Occipital lobe (tissue), 3 donors: ENCODE measurements around the gene RNLS. TPM values are rescaled to one million over a fixed set of nuclear protein-coding genes. Genes with fewer than 3 reads are reported as not detected.

Experiments used
- DNase-seq: peaks from one replicate; lab custom pipeline; 2025; lab: John Stamatoyannopoulos, UW
- small RNA-seq: library from RNA; depleted of rRNA; stranded (forward); fragments of <200 nt; gene quantifications from one replicate; pipeline ENCODE3, GENCODE V24; 2014
- total RNA-seq: library from RNA; depleted of rRNA; stranded (reverse); fragments of >200 nt; gene quantifications from one replicate; pipeline ENCODE4 v1.2.3, GENCODE V29; 2014

RNLS gene
- total RNA-seq, 1 donor from 2014 or later, result 2.8 TPM

DNA sequence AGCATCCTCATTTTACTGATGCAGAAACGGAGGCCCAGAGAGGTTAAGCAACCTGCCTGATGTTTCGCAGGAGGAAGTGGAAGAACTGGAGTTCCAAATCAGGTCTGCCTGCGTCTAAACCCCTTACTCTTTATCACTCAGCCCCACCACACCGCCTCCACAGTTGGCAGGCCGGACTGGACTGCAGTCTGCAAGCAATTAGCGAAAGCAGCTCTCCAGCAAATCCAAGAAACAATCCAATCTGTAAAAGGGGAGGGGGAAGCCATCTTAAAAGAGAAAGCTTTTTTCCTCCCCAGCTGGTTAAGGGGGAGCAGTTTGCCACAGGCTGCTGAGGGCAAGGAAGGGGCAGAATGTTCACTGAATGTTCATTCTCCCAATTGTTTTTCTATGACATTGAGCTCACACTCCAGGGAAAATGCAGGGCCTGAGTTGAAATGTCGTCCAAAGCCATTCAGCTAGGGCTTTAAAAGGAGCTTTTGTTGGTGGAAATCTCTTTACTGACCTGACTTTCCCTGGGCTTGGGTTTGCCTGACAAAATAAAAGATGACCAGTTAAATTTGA is 350.1 kb downstream of the RNLS start:
- no peak for DNase-seq

- DNase-seq, result no peak
Measured at GRCh38 chr10:88232029-88232895, 350.9 kb downstream of the RNLS start.

- DNase-seq, result no peak
Measured at GRCh38 chr10:88230251-88230650, 352.9 kb downstream of the RNLS start.

DNA sequence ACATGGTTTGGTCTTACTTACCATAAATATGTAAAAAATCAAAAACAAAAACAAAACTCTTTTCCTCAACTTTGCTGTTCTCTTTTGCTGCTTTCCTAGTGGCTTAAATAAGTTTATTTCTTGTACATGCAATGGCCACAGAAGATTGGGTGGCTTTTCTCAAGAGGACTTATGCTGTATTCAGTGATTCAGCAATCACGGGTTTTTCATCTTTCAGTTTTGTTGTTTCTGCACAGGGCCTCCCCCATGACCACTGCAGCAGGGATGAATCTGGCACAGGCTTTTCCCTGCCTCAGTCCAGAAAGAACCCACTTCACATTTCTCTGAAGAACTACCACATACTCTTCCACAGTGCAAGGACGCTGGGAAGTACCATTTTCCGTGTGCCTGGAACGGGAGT is 355.0 kb downstream of the RNLS start:
- DNase-seq, result no peak

GRCh38 chr10:88227342-88228018 is 355.6 kb downstream of the RNLS start:
- DNase-seq, result no peak

DNA sequence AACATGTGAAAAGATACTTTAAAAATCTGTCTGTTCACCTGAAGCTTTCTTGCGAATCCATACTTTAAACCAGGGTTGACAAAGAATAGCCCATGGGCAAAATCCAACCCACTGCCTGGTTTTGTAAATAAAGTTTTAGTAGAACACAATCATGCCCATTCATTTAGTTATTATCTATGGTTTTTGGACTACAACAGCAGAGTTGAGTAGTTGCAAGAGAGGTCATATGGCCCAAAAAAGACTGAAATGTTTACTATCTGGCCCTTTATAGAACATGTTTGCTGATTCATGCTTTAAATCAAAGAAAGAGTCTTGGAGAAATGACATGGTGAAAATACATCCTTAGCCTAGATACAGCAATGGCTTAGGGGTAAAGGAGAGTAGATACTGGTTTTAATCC is 356.2 kb downstream of the RNLS start:
- no peak for DNase-seq

- DNase-seq, result no peak
Measured at GRCh38 chr10:88226071-88226659, 357.0 kb downstream of the RNLS start.

Small RNAs within 50 kb of the gene (small RNA-seq; reads per million reads assigned to genes)
- gene AL353149.1, result not detected
- gene RF00019, result not detected

Other genes starting within 250 kb of the RNLS start
- gene LIPJ, start 3.4 kb upstream of the RNLS start, total RNA-seq, result 3.4 TPM
- gene LIPF, start 81.1 kb upstream of the RNLS start, total RNA-seq, result not detected
- gene LIPK, start 122.9 kb upstream of the RNLS start, total RNA-seq, result not detected
- not detected for gene LIPN, start 176.7 kb upstream of the RNLS start, total RNA-seq
- not detected for gene LIPM, start 219.4 kb upstream of the RNLS start, total RNA-seq